ENCODE results near the gene GMNN.
"Not testable (repeated sequence)": the region's sequence is repeated elsewhere in the genome, so short reads cannot be mapped to it uniquely, and the experiment has no call there.

The GMNN gene

GRCh38 chr6:24744911-24745310 is 29.8 kb upstream of the GMNN start:
- no peaks in the 10 kb centered on the region for H3K9me3 ChIP-seq (ENCODE audit: control insufficient read depth, low read length)
- no peaks in the 10 kb centered on the region for H3K4me1 ChIP-seq (ENCODE audit: control insufficient read depth, insufficient read depth, low read length, poor library complexity, severe bottlenecking)
- WGBS, 2 experiments (ENCODE audit: insufficient coverage in 2 of 2): 95 to 96% methylated on average over 2 to 5 of the region's 5 CpGs
- no peak overlapping the region for H3K27ac ChIP-seq (ENCODE audit: low read depth, low read length, severe bottlenecking)
- H3K4me3 ChIP-seq (ENCODE audit: extremely low read depth, insufficient read depth, low read length, poor library complexity, severe bottlenecking): no peak overlapping the region
- H3K36me3 ChIP-seq (ENCODE audit: control insufficient read depth, insufficient read depth, low read length): no peaks in the 10 kb centered on the region

GRCh38 chr6:24749297-24749696 is 25.4 kb upstream of the GMNN start:
- Histone ChIP-seq H3K27ac (ENCODE audit: low read depth, low read length, severe bottlenecking) (no peak overlapping the region), H3K36me3 (ENCODE audit: control insufficient read depth, insufficient read depth, low read length) (no peaks in the 10 kb centered on the region), H3K4me1 (ENCODE audit: control insufficient read depth, insufficient read depth, low read length, poor library complexity, severe bottlenecking) (no peaks in the 10 kb centered on the region), H3K9me3 (ENCODE audit: control insufficient read depth, low read length) (no peaks in the 10 kb centered on the region), H3K4me3 (ENCODE audit: extremely low read depth, insufficient read depth, low read length, poor library complexity, severe bottlenecking) (no peak overlapping the region)
- 87 to 100% methylated on average over 1 to 3 of the region's 3 CpGs for WGBS, 2 experiments (ENCODE audit: insufficient coverage in 2 of 2)

DNA sequence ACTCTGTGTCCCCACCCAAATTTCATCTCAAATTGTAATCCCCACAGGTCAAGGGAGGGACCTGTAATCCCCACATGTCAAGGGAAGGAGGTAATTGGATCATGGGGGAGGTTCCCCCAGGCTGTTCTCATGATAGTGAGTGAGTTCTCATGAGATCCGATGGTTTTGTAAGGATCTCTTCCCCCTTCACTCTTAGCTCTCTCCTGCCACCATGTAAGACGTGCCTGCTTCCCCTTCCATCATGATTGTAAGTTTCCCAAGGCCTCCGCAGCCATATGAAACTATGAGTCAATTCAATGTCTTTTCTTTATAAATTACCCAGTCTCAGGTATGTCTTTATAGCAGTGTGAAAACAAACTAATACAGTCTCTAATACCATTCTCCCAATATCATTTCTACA is 23.9 kb upstream of the GMNN start:
- not testable (repeated sequence) for H3K36me3 ChIP-seq (ENCODE audit: control insufficient read depth, insufficient read depth, low read length); H3K9me3 ChIP-seq (ENCODE audit: control insufficient read depth, low read length); H3K4me1 ChIP-seq (ENCODE audit: control insufficient read depth, insufficient read depth, low read length, poor library complexity, severe bottlenecking); H3K4me3 ChIP-seq (ENCODE audit: extremely low read depth, insufficient read depth, low read length, poor library complexity, severe bottlenecking); H3K27ac ChIP-seq (ENCODE audit: low read depth, low read length, severe bottlenecking)
- 86 to 100% methylated on average over 1 to 2 of the region's 3 CpGs for WGBS, 2 experiments (ENCODE audit: insufficient coverage in 2 of 2)

GRCh38 chr6:24752503-24752902 is 22.2 kb upstream of the GMNN start:
- 95 to 96% methylated on average over 2 of the region's 2 CpGs for WGBS, 2 experiments (ENCODE audit: insufficient coverage in 2 of 2)
- H3K4me3 ChIP-seq (ENCODE audit: extremely low read depth, insufficient read depth, low read length, poor library complexity, severe bottlenecking): no peak overlapping the region
- H3K9me3 ChIP-seq (ENCODE audit: control insufficient read depth, low read length): peaks cover 4% of the 10 kb centered on the region
- no peak overlapping the region for H3K27ac ChIP-seq (ENCODE audit: low read depth, low read length, severe bottlenecking)
- H3K4me1 ChIP-seq (ENCODE audit: control insufficient read depth, insufficient read depth, low read length, poor library complexity, severe bottlenecking): no peaks in the 10 kb centered on the region
- H3K36me3 ChIP-seq (ENCODE audit: control insufficient read depth, insufficient read depth, low read length): no peaks in the 10 kb centered on the region

GRCh38 chr6:24752917-24753492 is 21.7 kb upstream of the GMNN start:
- WGBS, 2 experiments (ENCODE audit: insufficient coverage in 2 of 2): 100% methylated on average over 1 of the region's 1 CpG
- H3K27ac ChIP-seq (ENCODE audit: low read depth, low read length, severe bottlenecking): no peak overlapping the region
- H3K9me3 ChIP-seq (ENCODE audit: control insufficient read depth, low read length): peaks cover 4% of the 10 kb centered on the region
- no peak overlapping the region for H3K4me3 ChIP-seq (ENCODE audit: extremely low read depth, insufficient read depth, low read length, poor library complexity, severe bottlenecking)
- H3K36me3 ChIP-seq (ENCODE audit: control insufficient read depth, insufficient read depth, low read length): no peaks in the 10 kb centered on the region
- H3K4me1 ChIP-seq (ENCODE audit: control insufficient read depth, insufficient read depth, low read length, poor library complexity, severe bottlenecking): no peaks in the 10 kb centered on the region

GRCh38 chr6:24753545-24753944 is 21.2 kb upstream of the GMNN start:
- WGBS, 2 experiments (ENCODE audit: insufficient coverage in 2 of 2): 60% methylated on average over 1 of the region's 2 CpGs; no CpG with 5 or more reads in 1 of the 2 experiments

GRCh38 chr6:24754378-24754777 is 20.4 kb upstream of the GMNN start:
- not testable (repeated sequence) for H3K27ac ChIP-seq (ENCODE audit: low read depth, low read length, severe bottlenecking); H3K4me1 ChIP-seq (ENCODE audit: control insufficient read depth, insufficient read depth, low read length, poor library complexity, severe bottlenecking); H3K4me3 ChIP-seq (ENCODE audit: extremely low read depth, insufficient read depth, low read length, poor library complexity, severe bottlenecking); H3K36me3 ChIP-seq (ENCODE audit: control insufficient read depth, insufficient read depth, low read length); H3K9me3 ChIP-seq (ENCODE audit: control insufficient read depth, low read length)
- no CpG with 5 or more reads among the region's 4 CpGs for WGBS, 2 experiments (ENCODE audit: insufficient coverage in 2 of 2)

More at GRCh38 chr6:24753545-24753944, 21.2 kb upstream of the GMNN start:
- Histone ChIP-seq H3K4me1 (ENCODE audit: control insufficient read depth, insufficient read depth, low read length, poor library complexity, severe bottlenecking) (no peaks in the 10 kb centered on the region), H3K27ac (ENCODE audit: low read depth, low read length, severe bottlenecking) (no peak overlapping the region), H3K9me3 (ENCODE audit: control insufficient read depth, low read length) (peaks cover 4% of the 10 kb centered on the region), H3K4me3 (ENCODE audit: extremely low read depth, insufficient read depth, low read length, poor library complexity, severe bottlenecking) (no peak overlapping the region), H3K36me3 (ENCODE audit: control insufficient read depth, insufficient read depth, low read length) (no peaks in the 10 kb centered on the region)

DNA sequence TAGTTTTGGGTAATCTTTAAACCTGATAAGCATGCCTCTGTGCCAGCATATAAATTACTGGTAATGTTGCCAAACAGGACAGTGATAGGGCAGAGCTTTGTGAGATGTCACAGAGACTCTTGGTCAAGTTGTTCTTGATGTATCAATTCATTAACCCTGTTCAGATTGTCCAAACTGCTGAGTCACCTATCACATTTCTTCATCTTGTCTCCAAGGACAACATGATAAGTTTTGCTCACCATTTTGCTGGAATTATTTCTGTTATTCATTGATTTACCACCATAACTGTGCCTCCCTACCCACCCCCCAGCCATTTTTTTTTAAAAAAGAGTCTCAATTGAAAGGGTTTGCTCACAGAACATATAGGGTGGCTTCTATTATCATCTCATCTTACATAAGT is 19.5 kb upstream of the GMNN start:
- Histone ChIP-seq H3K9me3 (ENCODE audit: control insufficient read depth, low read length) (peaks cover 4% of the 10 kb centered on the region), H3K27ac (ENCODE audit: low read depth, low read length, severe bottlenecking) (no peak overlapping the region), H3K4me1 (ENCODE audit: control insufficient read depth, insufficient read depth, low read length, poor library complexity, severe bottlenecking) (no peaks in the 10 kb centered on the region), H3K36me3 (ENCODE audit: control insufficient read depth, insufficient read depth, low read length) (no peaks in the 10 kb centered on the region), H3K4me3 (ENCODE audit: extremely low read depth, insufficient read depth, low read length, poor library complexity, severe bottlenecking) (no peak overlapping the region)

GRCh38 chr6:24757611-24758010 is 17.1 kb upstream of the GMNN start:
- H3K9me3 ChIP-seq (ENCODE audit: control insufficient read depth, low read length): peaks cover 4% of the 10 kb centered on the region
- no peak overlapping the region for H3K4me3 ChIP-seq (ENCODE audit: extremely low read depth, insufficient read depth, low read length, poor library complexity, severe bottlenecking)
- H3K4me1 ChIP-seq (ENCODE audit: control insufficient read depth, insufficient read depth, low read length, poor library complexity, severe bottlenecking): no peaks in the 10 kb centered on the region
- no peak overlapping the region for H3K27ac ChIP-seq (ENCODE audit: low read depth, low read length, severe bottlenecking)
- no peaks in the 10 kb centered on the region for H3K36me3 ChIP-seq (ENCODE audit: control insufficient read depth, insufficient read depth, low read length)
- 97 to 98% methylated on average over 5 to 6 of the region's 6 CpGs for WGBS, 2 experiments (ENCODE audit: insufficient coverage in 2 of 2)

DNA sequence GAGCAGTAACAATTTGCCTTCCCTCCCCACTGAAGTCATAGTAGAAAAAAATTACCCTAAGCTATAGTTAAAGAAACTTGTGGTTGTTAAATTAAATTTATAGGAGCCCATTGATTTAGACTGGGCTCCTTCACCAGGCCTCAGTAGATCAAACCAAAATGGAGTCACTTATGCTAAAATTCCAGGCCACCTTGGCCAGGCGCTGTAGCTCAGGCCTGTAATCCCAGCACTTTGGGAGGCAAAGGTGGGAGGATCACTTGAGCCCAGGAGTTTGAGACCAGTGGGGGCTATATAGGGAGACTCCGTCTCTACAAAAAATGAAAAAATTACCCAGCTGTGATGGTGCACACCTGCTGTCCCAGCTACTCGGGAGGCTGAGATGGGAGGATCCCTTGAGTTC is 15.0 kb upstream of the GMNN start:
- H3K9me3 ChIP-seq (ENCODE audit: control insufficient read depth, low read length): peaks cover under 1% of the 10 kb centered on the region
- no peaks in the 10 kb centered on the region for H3K4me1 ChIP-seq (ENCODE audit: control insufficient read depth, insufficient read depth, low read length, poor library complexity, severe bottlenecking)
- no peaks in the 10 kb centered on the region for H3K36me3 ChIP-seq (ENCODE audit: control insufficient read depth, insufficient read depth, low read length)
- H3K4me3 ChIP-seq (ENCODE audit: extremely low read depth, insufficient read depth, low read length, poor library complexity, severe bottlenecking): no peak overlapping the region
- WGBS, 2 experiments (ENCODE audit: insufficient coverage in 2 of 2): 89 to 92% methylated on average over 2 of the region's 3 CpGs
- no peak overlapping the region for H3K27ac ChIP-seq (ENCODE audit: low read depth, low read length, severe bottlenecking)

DNA sequence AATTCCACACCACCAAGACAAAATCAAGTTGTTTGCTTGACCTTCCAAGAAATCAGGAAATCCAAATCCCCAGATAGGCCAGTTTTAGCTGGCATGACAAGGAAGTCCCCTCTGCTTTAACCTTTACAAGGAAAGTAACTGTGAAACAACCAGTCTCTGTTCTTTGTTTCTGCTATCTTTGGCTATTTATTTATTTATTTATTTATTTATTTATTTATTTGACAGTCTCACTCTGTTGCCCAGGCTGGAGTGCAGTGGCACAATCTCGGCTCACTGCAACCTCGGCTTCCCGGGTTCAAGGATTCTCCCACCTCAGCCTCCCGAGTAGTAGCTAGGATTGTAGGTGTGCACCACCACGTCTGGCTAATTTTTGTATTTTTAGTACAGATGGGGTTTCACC is 14.5 kb upstream of the GMNN start:
- H3K36me3 ChIP-seq (ENCODE audit: control insufficient read depth, insufficient read depth, low read length): no peaks in the 10 kb centered on the region
- WGBS, 2 experiments (ENCODE audit: insufficient coverage in 2 of 2): 92% methylated on average over 2 of the region's 5 CpGs; no CpG with 5 or more reads in 1 of the 2 experiments

More for the DNA sequence above, 14.5 kb upstream of the GMNN start:
- Histone ChIP-seq H3K4me3 (ENCODE audit: extremely low read depth, insufficient read depth, low read length, poor library complexity, severe bottlenecking) (no peak overlapping the region), H3K4me1 (ENCODE audit: control insufficient read depth, insufficient read depth, low read length, poor library complexity, severe bottlenecking) (no peaks in the 10 kb centered on the region), H3K9me3 (ENCODE audit: control insufficient read depth, low read length) (no peaks in the 10 kb centered on the region), H3K27ac (ENCODE audit: low read depth, low read length, severe bottlenecking) (no peak overlapping the region)

Data from mesodermal cell (in vitro differentiated cells).